Measurements from ENCODE around the gene SLC25A27.

The SLC25A27 gene

DNA sequence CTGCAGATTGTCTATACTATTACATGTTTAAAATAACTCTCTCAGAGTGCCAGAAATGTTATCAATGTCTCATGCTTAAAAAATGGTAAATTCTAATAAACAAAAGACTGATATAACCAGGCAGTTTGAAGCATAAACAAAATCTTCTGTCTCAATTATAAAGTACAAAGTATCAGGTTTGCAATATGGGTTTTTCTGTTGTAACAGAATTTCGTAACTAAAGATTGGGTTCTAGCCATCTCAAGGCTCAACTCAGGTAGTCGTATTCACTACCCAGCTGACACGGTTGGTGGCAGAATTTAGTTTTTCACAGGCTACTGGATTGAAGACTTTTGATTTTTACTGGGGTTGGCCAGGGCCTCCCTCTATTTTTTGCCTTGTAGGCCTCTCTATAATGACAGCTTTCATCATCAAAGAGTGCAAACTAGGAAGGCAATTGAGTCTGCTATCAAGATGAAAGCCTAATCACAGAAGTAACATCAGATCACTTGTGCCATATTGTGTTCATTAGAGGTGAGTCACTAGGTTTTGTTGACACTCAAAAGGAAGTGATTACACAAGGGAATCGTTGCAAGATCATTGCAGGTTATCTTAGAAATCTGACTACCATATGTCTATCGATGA is 3.8 kb upstream of the SLC25A27 start:
- no peak for DNase-seq (ENCODE audit: low spot score)
- in situ Hi-C loops (cut with MboI; ENCODE audit: low sequenced_read_pairs, unreplicated experiment): loop anchor here (25.0 kb wide), 2 partner anchors 437 to 587 kb away; no protein-coding TSS in a partner anchor
- TF ChIP-seq, protein P1, sequence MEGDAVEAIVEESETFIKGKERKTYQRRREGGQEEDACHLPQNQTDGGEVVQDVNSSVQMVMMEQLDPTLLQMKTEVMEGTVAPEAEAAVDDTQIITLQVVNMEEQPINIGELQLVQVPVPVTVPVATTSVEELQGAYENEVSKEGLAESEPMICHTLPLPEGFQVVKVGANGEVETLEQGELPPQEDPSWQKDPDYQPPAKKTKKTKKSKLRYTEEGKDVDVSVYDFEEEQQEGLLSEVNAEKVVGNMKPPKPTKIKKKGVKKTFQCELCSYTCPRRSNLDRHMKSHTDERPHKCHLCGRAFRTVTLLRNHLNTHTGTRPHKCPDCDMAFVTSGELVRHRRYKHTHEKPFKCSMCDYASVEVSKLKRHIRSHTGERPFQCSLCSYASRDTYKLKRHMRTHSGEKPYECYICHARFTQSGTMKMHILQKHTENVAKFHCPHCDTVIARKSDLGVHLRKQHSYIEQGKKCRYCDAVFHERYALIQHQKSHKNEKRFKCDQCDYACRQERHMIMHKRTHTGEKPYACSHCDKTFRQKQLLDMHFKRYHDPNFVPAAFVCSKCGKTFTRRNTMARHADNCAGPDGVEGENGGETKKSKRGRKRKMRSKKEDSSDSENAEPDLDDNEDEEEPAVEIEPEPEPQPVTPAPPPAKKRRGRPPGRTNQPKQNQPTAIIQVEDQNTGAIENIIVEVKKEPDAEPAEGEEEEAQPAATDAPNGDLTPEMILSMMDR (IDR thresholded peaks at IDR 0.05; ENCODE audit: borderline replicate concordance, control extremely low read depth, extremely low read depth, insufficient read depth, missing control alignments): no peak

DNA sequence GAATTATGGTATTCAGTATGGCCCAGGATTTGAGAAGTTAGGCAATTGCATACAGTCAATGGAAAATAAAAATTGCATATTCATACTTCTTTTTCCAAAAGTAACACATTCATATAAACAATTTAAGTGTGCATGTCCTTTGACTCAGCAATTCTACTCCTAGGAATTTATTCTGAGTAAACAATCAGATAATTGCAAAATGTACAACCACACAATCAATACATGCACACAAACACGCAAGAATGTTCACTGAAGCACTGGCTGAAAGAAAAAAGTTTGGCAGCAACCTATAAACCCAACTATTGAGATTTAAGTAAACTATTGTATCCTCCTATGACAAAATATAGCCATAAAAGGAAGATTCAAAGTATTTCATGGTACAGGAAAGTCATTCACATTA is 1.8 kb upstream of the SLC25A27 start:
- DNase-seq (ENCODE audit: low spot score): no peak
- in situ Hi-C loops (cut with MboI; ENCODE audit: low sequenced_read_pairs, unreplicated experiment): no loop called here
- TF ChIP-seq, protein P1 (IDR thresholded peaks at IDR 0.05; ENCODE audit: borderline replicate concordance, control extremely low read depth, extremely low read depth, insufficient read depth, missing control alignments): no peak

DNA sequence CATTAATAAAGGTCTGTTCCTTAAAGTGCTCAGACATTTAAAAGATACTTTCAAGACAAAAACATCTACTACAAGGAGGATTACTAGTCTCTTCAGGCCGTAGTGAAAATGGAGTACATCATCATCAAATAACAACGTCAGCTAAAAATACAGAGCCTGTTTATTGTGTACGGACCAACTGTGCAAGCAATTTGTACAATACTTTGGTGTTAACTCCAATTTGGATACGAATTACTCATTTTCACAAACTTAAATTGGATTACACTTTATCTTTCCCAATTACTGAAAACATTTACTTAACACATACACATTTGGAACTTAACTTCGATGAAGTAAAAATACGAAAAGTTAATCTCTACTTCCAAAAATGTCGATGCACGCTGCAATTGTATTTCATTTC is 959 bp upstream of the SLC25A27 start:
- no peak for DNase-seq (ENCODE audit: low spot score)
- in situ Hi-C loops (cut with MboI; ENCODE audit: low sequenced_read_pairs, unreplicated experiment): no loop called here
- TF ChIP-seq, protein P1 (IDR thresholded peaks at IDR 0.05; ENCODE audit: borderline replicate concordance, control extremely low read depth, extremely low read depth, insufficient read depth, missing control alignments): no peak

DNA sequence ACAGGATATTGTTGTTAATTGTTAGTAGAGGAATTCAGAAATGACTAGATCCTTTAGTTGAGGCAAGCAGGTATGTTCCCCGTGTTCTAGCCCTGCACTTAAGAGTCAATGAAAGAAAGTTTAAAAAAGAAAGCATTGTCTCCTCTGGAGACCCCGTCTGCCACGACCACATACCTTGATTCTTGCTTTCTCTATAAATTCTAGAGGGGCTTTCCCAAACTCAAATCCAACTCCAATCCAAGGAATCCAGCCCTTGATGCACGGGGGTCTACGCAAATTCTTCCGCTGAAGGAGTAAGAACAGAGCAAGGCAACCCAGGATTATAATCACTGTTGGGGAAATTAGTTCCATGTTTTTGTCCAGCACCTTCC is 558 bp upstream of the SLC25A27 start:
- TF ChIP-seq, protein P1 (IDR thresholded peaks at IDR 0.05; ENCODE audit: borderline replicate concordance, control extremely low read depth, extremely low read depth, insufficient read depth, missing control alignments): no peak
- no peak for DNase-seq (ENCODE audit: low spot score)
- in situ Hi-C loops (cut with MboI; ENCODE audit: low sequenced_read_pairs, unreplicated experiment): no loop called here

DNA sequence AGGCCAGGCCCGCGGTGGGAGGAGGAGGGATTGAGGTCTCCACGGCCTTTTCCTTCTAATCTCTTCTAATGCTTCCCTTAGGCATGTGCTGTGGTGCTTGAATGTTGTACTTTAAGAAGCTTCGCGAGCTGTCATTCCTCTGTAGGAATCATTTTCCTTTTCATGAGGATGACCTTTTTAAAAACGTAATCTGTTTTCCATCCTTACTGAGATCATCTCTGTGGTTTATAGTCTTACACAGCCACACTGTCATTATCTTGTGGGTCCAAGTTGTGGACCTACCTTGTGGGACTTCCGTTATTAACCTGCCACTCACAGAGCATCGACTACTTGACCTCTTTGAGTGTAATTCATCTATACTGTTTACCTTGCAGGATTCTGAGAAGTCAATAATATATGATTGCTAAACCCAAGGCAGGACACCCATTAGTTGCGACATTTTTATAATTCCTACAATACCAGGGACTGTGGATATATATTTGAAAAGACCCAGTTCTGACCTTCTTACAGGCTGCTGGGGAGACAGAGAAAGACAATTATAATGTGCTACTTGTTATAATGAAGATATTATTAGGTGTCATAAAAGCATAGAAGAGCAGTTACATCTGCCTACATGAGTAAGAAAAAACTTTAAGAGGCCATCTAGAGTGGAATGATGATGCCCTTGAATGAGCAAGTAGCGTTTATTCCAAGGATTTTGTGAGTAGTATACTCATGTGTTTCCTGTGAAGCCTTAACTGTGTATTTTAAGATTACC is 842 bp downstream of the SLC25A27 start:
- no peak for DNase-seq (ENCODE audit: low spot score)
- in situ Hi-C loops (cut with MboI; ENCODE audit: low sequenced_read_pairs, unreplicated experiment): no loop called here
- TF ChIP-seq, protein P1 (IDR thresholded peaks at IDR 0.05; ENCODE audit: borderline replicate concordance, control extremely low read depth, extremely low read depth, insufficient read depth, missing control alignments): no peak

DNA sequence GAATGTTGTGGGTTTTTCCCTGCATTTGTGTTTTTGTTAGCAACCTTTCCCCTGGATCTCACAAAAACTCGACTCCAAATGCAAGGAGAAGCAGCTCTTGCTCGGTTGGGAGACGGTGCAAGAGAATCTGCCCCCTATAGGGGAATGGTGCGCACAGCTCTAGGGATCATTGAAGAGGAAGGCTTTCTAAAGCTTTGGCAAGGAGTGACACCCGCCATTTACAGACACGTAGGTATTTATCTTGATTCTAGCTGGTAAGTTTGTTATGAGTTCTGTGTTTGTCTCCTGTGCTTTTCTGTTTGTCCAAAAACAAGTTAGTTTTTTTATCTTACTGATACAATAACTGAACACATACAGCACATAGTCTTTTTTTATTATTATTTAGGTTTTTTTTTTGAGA is 3.0 kb downstream of the SLC25A27 start:
- in situ Hi-C loops (cut with MboI; ENCODE audit: low sequenced_read_pairs, unreplicated experiment): no loop called here
- TF ChIP-seq, protein P1 (IDR thresholded peaks at IDR 0.05; ENCODE audit: borderline replicate concordance, control extremely low read depth, extremely low read depth, insufficient read depth, missing control alignments): no peak
- DNase-seq (ENCODE audit: low spot score): no peak

Data from GM13976 (cell line).